Endodermal cell (in vitro differentiated cells): ENCODE data around the gene ZNF546. TPM values are rescaled to one million over a fixed set of nuclear protein-coding genes. Genes with fewer than 3 reads are reported as not detected.
A peak's percentile ranks its signal among the peaks of the same experiment; 100 is the strongest.

Experiments
- DNase-seq: peaks from one replicate; pipeline ENCODE4 v3.0.0-alpha.2; 2017
- H3K27ac ChIP-seq: 2 replicates; pipeline ENCODE4 v1.5.1; 2013; ENCODE audit warnings: mild to moderate bottlenecking, low read depth, low read length, moderate library complexity
- H3K27me3 ChIP-seq: 2 replicates; pipeline ENCODE4 v1.6.1; 2013; ENCODE audit warnings: mild to moderate bottlenecking, low read length, moderate library complexity; ENCODE audit not compliant: insufficient read depth, control insufficient read depth, poor library complexity, severe bottlenecking
- H3K36me3 ChIP-seq: 2 replicates; pipeline ENCODE4 v1.7.0; 2013; ENCODE audit warnings: mild to moderate bottlenecking, low read length, moderate library complexity; ENCODE audit not compliant: control insufficient read depth, insufficient read depth
- H3K4me1 ChIP-seq: one replicate; pipeline ENCODE4 v1.7.0; 2013; ENCODE audit warnings: low read length; ENCODE audit not compliant: control insufficient read depth, insufficient read depth
- H3K4me3 ChIP-seq: 2 replicates; pipeline ENCODE4 v1.5.1; 2013; ENCODE audit warnings: mild to moderate bottlenecking, low read length, moderate library complexity
- H3K9ac ChIP-seq: 2 replicates; pipeline ENCODE4 v1.6.1; 2013; ENCODE audit warnings: mild to moderate bottlenecking, low read length, moderate library complexity; ENCODE audit not compliant: poor library complexity, severe bottlenecking; ENCODE audit errors: extremely low read depth
- H3K9me3 ChIP-seq: 2 replicates; pipeline ENCODE4 v1.6.1; 2013; ENCODE audit warnings: mild to moderate bottlenecking, low read length, moderate library complexity; ENCODE audit not compliant: control insufficient read depth
- H3K27ac Mint-ChIP-seq: 2 replicates; pipeline ENCODE4 v1.8.0; 2020; ENCODE audit warnings: mixed read lengths
- H3K27me3 Mint-ChIP-seq: 2 replicates; pipeline ENCODE4 v1.8.0; 2021; ENCODE audit warnings: mild to moderate bottlenecking, mixed read lengths; ENCODE audit not compliant: insufficient read depth
- H3K36me3 Mint-ChIP-seq: 2 replicates; pipeline ENCODE4 v1.8.0; 2020; ENCODE audit warnings: low read depth, mixed read lengths
- H3K4me1 Mint-ChIP-seq: 2 replicates; pipeline ENCODE4 v1.8.0; 2020; ENCODE audit warnings: mixed read lengths
- H3K4me3 Mint-ChIP-seq: 2 replicates; pipeline ENCODE4 v1.8.0; 2020; ENCODE audit warnings: mild to moderate bottlenecking, moderate library complexity, mixed read lengths
- H3K9me3 Mint-ChIP-seq: 2 replicates; pipeline ENCODE4 v1.8.0; 2020; ENCODE audit warnings: mild to moderate bottlenecking, mixed read lengths
- WGBS, 2 experiments: methylation state at CpG; one replicate each; pipeline versions ENCODE4 v1.1.5 to v1.1.7; 2013; ENCODE audit warnings: missing lambda C conversion rate in 2 of 2, mixed read lengths in 1 of 2; ENCODE audit not compliant: insufficient coverage in 1 of 2, insufficient read length in 1 of 2; 5-methylcytosine and 5-hydroxymethylcytosine counted together
- total RNA-seq, 2 donors: library from RNA; stranded (reverse); fragmentation: NEBNext Ultra II Directional in 1 of 2; extraction: Animal tissue kit (Norgen Biotek cat#: 25700) in 1 of 2; gene quantifications; 2 replicates in 1 of 2; 3 replicates in 1 of 2; pipeline ENCODE4 v1.2.1, GENCODE V29; 2021
- TF ChIP-seq, protein P1 (sequence below): fragments of 200-600 bp; sonication (generic); conservative IDR thresholded peaks from 2 replicates; pipeline ENCODE4 v1.5.0; 2021; ENCODE audit warnings: antibody characterized with exemption, mild to moderate bottlenecking

ZNF546 gene
- total RNA-seq, 2 donors from 2014 or later = 2.5 to 4.6 TPM

DNA sequence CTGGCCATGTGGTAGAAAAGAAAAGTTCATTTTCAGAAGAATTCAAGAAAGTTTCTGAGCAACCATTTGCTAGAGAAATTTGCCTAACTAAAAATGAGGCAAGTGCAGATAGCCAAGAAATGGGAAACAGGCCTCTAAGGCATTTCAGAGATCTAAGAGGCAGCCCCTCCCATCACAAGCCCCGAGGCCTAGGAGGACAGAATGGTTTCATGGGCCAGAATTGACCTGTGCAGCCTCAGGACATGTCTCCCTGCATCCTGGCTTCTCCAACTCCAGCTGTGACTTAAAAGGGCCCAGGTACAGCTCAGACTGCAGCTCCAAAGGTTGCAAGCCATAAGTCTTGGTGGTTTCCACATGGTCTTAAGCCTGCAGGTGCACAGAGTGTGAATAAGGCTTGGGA lies 3.3 kb upstream of the ZNF546 start:
- Mint-ChIP-seq H3K27ac (no peak overlapping the region), H3K9me3 (peaks cover 34% of the 10 kb centered on the region), H3K27me3 (no peaks in the 10 kb centered on the region), H3K4me3 (no peak overlapping the region), H3K4me1 (peaks cover 8% of the 10 kb centered on the region), H3K36me3 (peaks cover 11% of the 10 kb centered on the region)
- 83 to 97% methylated on average over 1 of the region's 1 CpG for WGBS, 2 experiments
- peaks cover 22% of the 10 kb centered on the region for H3K9me3 ChIP-seq
- H3K9ac ChIP-seq = no peak overlapping the region
- TF ChIP-seq, protein P1, sequence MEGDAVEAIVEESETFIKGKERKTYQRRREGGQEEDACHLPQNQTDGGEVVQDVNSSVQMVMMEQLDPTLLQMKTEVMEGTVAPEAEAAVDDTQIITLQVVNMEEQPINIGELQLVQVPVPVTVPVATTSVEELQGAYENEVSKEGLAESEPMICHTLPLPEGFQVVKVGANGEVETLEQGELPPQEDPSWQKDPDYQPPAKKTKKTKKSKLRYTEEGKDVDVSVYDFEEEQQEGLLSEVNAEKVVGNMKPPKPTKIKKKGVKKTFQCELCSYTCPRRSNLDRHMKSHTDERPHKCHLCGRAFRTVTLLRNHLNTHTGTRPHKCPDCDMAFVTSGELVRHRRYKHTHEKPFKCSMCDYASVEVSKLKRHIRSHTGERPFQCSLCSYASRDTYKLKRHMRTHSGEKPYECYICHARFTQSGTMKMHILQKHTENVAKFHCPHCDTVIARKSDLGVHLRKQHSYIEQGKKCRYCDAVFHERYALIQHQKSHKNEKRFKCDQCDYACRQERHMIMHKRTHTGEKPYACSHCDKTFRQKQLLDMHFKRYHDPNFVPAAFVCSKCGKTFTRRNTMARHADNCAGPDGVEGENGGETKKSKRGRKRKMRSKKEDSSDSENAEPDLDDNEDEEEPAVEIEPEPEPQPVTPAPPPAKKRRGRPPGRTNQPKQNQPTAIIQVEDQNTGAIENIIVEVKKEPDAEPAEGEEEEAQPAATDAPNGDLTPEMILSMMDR = no peak
- no peak overlapping the region for H3K27ac ChIP-seq
- no peaks in the 10 kb centered on the region for H3K4me1 ChIP-seq
- no peaks in the 10 kb centered on the region for H3K27me3 ChIP-seq
- no peak overlapping the region for H3K4me3 ChIP-seq
- DNase-seq = no peak
- H3K36me3 ChIP-seq = no peaks in the 10 kb centered on the region

DNA sequence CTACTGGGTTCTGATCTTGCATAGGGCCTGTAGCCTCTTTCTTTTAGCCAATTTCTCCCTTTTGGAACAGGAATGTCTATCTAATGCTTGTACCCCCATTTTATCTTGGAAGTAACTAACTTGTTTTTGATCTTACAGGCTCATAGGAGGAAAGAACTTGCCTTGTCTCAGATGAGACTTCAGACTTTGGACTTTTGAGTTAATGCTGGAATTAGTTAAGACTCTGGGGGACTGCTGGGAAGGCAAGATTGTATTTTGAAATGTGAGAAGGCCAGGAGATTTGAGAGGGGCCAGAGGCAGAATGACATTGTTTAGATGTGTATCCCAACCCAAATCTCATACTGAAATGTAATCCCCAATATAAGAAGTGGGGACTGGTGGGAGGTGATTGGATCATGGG lies 2.5 kb upstream of the ZNF546 start:
- Histone ChIP-seq H3K9me3 (peaks cover 22% of the 10 kb centered on the region), H3K4me3 (no peak overlapping the region), H3K4me1 (no peaks in the 10 kb centered on the region), H3K36me3 (no peaks in the 10 kb centered on the region), H3K27me3 (no peaks in the 10 kb centered on the region), H3K27ac (no peak overlapping the region), H3K9ac (no peak overlapping the region)
- peaks cover 31% of the 10 kb centered on the region for H3K9me3 Mint-ChIP-seq
- no peaks in the 10 kb centered on the region for H3K27me3 Mint-ChIP-seq
- H3K36me3 Mint-ChIP-seq = peaks cover 8% of the 10 kb centered on the region
- H3K4me3 Mint-ChIP-seq = no peak overlapping the region
- no peak overlapping the region for H3K27ac Mint-ChIP-seq
- no peak for DNase-seq
- TF ChIP-seq, protein P1 = no peak
- peaks cover 8% of the 10 kb centered on the region for H3K4me1 Mint-ChIP-seq

DNA sequence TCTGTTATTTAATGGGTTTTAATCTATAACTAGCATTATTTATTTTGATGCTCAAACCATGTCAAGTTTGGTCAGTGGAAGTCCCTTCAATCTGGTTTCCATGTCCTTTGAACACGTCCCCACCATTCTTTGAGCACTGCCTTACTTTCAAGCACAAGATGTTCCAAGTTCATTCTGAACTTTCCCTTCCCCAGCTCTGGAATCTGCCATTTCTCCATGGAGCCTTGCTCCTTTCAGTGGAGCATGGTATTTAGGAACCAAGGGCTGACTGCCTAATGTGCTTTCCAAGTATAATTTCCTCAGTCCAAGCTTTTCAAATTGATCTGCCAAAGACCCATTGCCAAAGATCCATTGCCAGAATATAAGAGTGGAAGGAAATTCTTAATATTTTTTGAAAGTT lies 1.1 kb upstream of the ZNF546 start:
- H3K4me3 ChIP-seq = peak overlapping the region; percentile 92

More for the DNA sequence above, 1.1 kb upstream of the ZNF546 start:
- H3K27me3 ChIP-seq = no peaks in the 10 kb centered on the region
- H3K36me3 ChIP-seq = no peaks in the 10 kb centered on the region
- peaks cover 25% of the 10 kb centered on the region for H3K9me3 ChIP-seq
- H3K4me1 ChIP-seq = no peaks in the 10 kb centered on the region
- Mint-ChIP-seq H3K4me3 (peak overlapping the region; percentile 84), H3K36me3 (peaks cover 8% of the 10 kb centered on the region), H3K9me3 (peaks cover 31% of the 10 kb centered on the region), H3K4me1 (peaks cover 8% of the 10 kb centered on the region), H3K27me3 (no peaks in the 10 kb centered on the region), H3K27ac (no peak overlapping the region)
- no peak for DNase-seq
- TF ChIP-seq, protein P1 = no peak
- WGBS, 2 experiments = 86 to 89% methylated on average over 1 of the region's 1 CpG
- no peak overlapping the region for H3K9ac ChIP-seq
- H3K27ac ChIP-seq = no peak overlapping the region
